ENCODE measurements around the gene FILIP1L.

The FILIP1L gene

DNA sequence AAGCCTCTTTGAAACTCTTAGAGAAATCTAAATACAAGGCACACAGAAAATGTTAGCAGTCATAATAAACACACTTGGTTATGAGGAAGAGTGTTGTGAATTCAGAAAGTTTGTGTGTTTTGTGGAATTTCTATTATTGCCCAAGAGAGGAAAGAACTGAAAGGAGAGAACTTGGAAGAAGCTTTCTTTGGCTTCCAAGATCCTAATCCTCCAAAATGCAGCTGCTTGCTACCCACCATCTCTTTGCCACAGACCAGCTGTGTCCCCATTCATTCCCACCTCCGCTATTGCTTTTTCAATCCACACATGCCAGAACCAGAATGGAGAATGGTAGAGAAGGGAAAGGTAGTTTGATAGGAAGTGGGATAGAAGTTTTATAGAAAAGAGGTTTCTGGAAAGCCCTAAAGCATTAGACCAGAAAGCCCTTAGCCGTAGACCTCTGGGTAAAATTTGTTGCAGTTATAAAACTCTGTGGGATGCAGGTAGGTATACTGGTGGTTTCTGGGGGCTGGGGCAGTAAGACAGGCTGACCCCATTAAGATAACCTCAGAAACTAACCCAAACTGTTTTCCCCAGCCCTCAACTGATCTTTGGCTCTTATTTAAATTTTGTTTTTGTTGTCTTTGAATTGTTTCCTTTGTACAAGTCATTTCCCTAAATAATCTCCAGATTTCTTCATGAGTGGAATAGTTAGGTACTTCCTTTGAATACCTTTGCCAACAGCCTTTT, 108.5 kb downstream of the FILIP1L start:
- no peak overlapping the region for H3K4me3 ChIP-seq (ENCODE audit: low read depth, low read length)
- in situ Hi-C loops (cut with HindIII; ENCODE audit: low sequenced_read_pairs) = no loop called here
- TF ChIP-seq, protein P1, sequence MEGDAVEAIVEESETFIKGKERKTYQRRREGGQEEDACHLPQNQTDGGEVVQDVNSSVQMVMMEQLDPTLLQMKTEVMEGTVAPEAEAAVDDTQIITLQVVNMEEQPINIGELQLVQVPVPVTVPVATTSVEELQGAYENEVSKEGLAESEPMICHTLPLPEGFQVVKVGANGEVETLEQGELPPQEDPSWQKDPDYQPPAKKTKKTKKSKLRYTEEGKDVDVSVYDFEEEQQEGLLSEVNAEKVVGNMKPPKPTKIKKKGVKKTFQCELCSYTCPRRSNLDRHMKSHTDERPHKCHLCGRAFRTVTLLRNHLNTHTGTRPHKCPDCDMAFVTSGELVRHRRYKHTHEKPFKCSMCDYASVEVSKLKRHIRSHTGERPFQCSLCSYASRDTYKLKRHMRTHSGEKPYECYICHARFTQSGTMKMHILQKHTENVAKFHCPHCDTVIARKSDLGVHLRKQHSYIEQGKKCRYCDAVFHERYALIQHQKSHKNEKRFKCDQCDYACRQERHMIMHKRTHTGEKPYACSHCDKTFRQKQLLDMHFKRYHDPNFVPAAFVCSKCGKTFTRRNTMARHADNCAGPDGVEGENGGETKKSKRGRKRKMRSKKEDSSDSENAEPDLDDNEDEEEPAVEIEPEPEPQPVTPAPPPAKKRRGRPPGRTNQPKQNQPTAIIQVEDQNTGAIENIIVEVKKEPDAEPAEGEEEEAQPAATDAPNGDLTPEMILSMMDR (IDR thresholded peaks at IDR 0.05; ENCODE audit: low read depth, low read length) = no peak
- DNase-seq (ENCODE audit: low read depth, low spot score) = no peak

DNA sequence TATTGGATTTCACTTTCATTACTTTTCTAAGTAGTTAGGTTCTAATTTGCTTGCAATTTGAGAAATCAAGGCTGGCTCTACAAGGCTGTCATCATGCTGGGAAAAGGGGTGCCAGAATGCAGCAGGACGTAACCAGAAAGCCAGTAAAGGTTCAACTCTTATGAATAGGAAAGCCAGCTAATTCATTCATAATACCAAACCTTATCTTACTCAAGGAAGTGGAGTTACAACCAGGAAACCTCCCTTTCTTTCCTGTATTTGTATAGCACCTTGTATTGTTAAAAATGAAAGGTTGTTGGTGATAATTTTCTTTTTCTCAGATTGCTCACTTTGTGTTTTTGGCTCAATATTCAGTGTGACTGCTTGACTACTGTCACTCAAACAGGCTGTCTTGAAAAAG, 109.4 kb downstream of the FILIP1L start:
- H3K4me3 ChIP-seq (ENCODE audit: low read depth, low read length) = no peak overlapping the region
- no peak for DNase-seq (ENCODE audit: low read depth, low spot score)
- in situ Hi-C loops (cut with HindIII; ENCODE audit: low sequenced_read_pairs) = no loop called here
- TF ChIP-seq, protein P1 (IDR thresholded peaks at IDR 0.05; ENCODE audit: low read depth, low read length) = no peak

DNA sequence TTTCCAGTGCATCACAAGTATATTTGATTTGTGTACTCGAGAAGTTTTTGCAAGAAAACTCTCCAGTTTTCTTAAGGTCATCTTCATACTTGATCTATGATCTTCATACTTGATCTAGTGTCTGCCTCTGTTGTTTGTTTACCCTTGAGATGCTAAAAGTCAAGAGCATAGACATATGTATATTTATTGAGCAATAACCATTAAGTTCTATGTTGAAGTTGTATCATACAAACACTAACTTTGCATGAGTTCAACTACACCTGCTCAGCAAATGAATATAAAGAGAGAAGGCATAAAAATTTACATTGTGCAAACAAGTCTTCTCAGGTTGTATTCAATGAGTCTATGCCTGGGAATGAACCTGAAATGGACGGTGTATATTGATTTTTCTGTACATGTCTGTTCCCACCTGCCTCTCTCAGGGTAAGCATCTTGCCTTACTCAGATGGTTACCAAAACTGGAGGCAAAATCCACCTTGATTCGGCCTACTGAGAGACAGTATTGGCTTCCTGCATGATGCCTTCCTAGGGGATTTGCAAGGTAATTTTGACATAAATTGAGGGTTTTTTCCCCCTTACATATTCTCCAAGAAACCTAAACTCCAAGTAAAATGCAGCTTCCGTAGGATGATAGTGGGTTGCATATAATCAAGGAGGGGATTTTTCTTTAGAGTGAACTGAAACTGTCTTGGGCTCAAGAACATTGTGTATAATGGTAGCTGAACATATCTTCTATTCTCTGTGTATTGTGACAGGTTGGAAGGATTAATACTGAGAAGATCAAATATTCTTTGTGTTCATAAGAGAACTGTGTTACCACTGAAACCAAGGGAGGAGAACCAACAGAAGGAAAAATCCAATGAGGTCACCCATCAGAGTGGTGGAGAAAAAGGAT, 110.4 kb downstream of the FILIP1L start:
- in situ Hi-C loops (cut with HindIII; ENCODE audit: low sequenced_read_pairs) = no loop called here
- TF ChIP-seq, protein P1 (IDR thresholded peaks at IDR 0.05; ENCODE audit: low read depth, low read length) = no peak
- H3K4me3 ChIP-seq (ENCODE audit: low read depth, low read length) = no peak overlapping the region
- DNase-seq (ENCODE audit: low read depth, low spot score) = no peak

DNA sequence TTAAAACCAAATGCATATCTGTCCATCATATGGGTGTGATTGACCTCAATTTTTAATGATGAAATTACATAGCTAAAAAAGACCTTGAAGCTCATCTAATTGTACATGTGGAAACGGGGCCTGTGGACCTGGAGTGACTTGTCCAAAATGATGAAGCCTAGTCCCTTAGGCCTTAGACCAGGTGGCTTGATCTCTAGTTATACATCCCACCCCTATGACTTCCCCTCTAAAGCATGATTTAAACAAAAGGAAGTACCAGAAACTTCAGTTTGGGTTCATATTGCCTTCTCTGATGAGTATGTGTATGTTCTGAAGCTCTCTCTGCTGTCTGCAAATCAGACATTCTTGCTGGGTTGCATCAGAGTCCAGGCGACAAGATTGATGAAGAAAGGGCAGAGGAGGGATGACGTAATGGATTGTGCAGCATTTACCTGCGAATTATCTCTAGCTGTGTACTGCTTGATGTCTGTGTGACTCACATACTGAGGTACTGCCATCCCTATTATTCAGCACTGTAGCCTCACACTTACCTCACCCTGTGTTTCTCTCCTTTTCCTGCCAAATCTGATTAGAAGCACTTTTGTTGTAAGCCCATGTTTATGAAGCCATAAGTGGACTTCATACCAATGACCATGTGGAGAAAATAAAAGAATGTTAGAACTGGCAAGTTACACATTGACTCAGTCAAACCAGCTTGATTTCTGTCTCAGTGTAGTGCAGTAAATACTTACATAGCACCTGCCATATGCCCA, 111.5 kb downstream of the FILIP1L start:
- H3K4me3 ChIP-seq (ENCODE audit: low read depth, low read length) = no peak overlapping the region
- TF ChIP-seq, protein P1 (IDR thresholded peaks at IDR 0.05; ENCODE audit: low read depth, low read length) = no peak
- DNase-seq (ENCODE audit: low read depth, low spot score) = peak; percentile 91
- in situ Hi-C loops (cut with HindIII; ENCODE audit: low sequenced_read_pairs) = no loop called here

DNA sequence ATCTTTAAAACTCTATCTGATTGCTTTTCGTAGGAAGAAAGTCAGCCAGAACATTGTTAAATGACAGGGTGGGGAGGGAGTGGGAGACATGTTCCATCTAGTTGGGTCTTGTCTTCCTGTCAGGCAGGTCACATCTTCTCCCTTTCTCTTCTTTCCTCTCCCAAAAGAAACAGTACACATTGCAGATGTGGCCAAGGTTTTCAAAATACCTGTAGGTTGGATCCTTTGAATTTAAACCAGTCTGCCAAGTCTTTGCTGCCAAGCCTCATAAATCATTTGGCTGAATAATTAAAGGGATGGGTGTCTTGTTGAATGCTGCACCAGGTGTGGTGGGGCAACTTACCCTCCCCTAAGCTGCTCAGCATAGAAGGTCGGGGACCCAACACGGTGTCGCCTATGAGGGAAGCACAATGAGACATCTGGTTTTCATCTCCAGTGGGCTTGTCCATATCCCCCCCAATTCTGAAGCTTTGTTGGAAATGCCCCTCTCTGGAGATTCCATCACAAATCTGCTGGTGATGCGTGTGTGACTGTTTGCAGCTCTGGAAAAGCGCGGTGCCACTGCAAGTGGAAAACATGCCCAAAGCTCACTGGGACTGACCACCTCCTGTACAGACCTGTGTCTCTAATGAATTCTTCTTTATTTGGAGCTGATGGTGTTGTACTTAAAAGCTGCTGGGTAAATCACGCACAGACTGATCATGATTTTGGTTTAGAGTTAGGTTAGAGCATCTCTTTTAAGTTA, 112.6 kb downstream of the FILIP1L start:
- TF ChIP-seq, protein P1 (IDR thresholded peaks at IDR 0.05; ENCODE audit: low read depth, low read length) = no peak
- in situ Hi-C loops (cut with HindIII; ENCODE audit: low sequenced_read_pairs) = no loop called here
- H3K4me3 ChIP-seq (ENCODE audit: low read depth, low read length) = no peak overlapping the region

DNA sequence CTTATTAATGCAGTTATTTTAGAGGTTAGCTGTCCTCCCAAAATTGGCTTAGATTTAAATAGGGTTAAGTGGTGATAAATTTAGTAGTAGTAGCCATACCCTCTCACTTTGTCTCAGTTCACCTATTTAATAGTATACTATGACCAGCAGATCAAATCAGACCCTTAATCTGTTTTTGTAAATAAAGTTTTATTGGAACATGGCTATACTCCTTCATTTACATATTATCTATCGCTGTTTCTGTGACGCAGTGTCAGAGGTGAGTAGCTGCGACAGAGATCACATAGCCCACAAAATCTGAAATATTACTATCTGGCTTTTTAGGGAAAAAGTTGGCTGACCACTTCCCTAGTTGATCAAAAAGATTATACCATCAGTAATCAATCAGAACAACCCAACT, 113.2 kb downstream of the FILIP1L start:
- no peak for DNase-seq (ENCODE audit: low read depth, low spot score)
- H3K4me3 ChIP-seq (ENCODE audit: low read depth, low read length) = no peak overlapping the region
- TF ChIP-seq, protein P1 (IDR thresholded peaks at IDR 0.05; ENCODE audit: low read depth, low read length) = no peak
- in situ Hi-C loops (cut with HindIII; ENCODE audit: low sequenced_read_pairs) = no loop called here

More for the DNA sequence above, 112.6 kb downstream of the FILIP1L start:
- no peak for DNase-seq (ENCODE audit: low read depth, low spot score)
